Heart left ventricle (tissue), 13 donors: ENCODE measurements around the gene PHACTR1.

Source experiments
- POLR2A ChIP-seq, 2 donors: fragments of 450-650 bp; IDR thresholded peaks; one replicate each; pipeline ENCODE4 v1.6.1; 2017; ENCODE audit warnings: antibody characterized with exemption in 2 of 2, mild to moderate bottlenecking in 2 of 2, moderate library complexity in 2 of 2
- TF ChIP-seq, protein P1 (sequence below), 12 donors: fragments of 200-600 bp; sonication (generic) in 4 of 12; IDR thresholded peaks; one replicate each; pipeline versions ENCODE4 v1.5.0 to v1.8.0; 2018 to 2022; ENCODE audit warnings: antibody characterized with exemption in 12 of 12, mild to moderate bottlenecking in 5 of 12
- donor health status: ischemic (EF 13 %, LVEDD 7.1; RV severe dilation, severe dysfunction).
- donor health status: DM: no; HTN: yes; CAD: no.
- donor health status: DM: no; HTN: no; CAD: no.
- donor health status: ischemic (EF 25% LVEDD 6.9; RV normal size, moderate dysfunction).
- donor health status: ischemic (EF 25% LVEDD 5.7; RV mildly dilated, moderate dysfunction).
- donor health status: ischemic (EF 35%, LVEDD 5.7; RV mildly dilated, moderate dysfunction).
- donor health status: nonischemic (EF 11% LVEDD 7.7; RV severe dilation, severe dysfunction).
- donor health status: DM: yes; HTN: yes; CAD: no.
- donor health status: PGD.
- donor health status: ischemic (EF 29% LVEDD 5.4; RV normal size, mild dysfunction).
- donor health status: nonischemic (EF 23%, LVEDD 6.1; RV moderate dilation, normal function).

DNA sequence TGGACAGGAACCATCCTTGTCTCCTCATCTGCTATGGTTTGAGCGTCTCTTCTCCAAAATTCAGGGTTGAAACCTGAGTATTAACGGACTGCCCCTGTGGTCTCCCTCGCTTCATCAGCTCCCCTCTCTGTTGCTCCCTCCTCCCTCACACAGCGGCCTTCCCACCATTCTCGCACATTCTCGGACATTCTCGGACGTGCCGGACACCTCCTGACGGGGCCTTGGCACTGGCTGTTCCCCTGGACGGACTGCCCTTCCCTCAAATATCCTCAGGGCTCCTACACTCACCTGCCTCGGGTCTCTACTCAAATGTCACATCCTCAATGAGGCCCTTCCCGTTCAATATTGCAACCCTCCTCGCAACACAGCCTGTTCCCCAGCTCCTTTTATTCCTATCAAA, 496.0 kb downstream of the PHACTR1 start:
- TF ChIP-seq, protein P1, sequence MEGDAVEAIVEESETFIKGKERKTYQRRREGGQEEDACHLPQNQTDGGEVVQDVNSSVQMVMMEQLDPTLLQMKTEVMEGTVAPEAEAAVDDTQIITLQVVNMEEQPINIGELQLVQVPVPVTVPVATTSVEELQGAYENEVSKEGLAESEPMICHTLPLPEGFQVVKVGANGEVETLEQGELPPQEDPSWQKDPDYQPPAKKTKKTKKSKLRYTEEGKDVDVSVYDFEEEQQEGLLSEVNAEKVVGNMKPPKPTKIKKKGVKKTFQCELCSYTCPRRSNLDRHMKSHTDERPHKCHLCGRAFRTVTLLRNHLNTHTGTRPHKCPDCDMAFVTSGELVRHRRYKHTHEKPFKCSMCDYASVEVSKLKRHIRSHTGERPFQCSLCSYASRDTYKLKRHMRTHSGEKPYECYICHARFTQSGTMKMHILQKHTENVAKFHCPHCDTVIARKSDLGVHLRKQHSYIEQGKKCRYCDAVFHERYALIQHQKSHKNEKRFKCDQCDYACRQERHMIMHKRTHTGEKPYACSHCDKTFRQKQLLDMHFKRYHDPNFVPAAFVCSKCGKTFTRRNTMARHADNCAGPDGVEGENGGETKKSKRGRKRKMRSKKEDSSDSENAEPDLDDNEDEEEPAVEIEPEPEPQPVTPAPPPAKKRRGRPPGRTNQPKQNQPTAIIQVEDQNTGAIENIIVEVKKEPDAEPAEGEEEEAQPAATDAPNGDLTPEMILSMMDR (IDR thresholded peaks at IDR 0.05): no peak
- no peak for TF ChIP-seq POLR2A (IDR thresholded peaks at IDR 0.05)
